Measurements from ENCODE around the gene PACS2.

Gene PACS2

DNA sequence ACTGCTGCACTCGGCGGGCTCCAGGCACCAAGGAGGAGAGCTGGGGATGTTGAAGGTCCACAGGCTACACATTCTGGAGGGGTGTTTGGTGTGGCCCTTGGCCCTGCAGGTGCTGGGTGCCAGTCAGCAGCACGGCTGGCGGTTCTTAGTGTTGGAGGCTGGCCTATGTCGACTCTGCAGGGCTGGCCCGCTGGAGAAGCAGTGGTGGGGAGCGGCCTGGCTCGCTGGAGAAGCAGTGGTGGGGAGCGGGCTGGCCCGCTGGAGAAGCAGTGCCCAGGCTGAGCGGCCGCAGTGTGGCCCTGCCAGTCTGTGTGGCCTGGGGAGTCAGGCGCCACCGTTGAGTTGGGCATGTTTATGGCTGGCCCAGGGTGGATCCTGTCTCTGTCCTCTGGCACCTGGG, 132.4 kb downstream of the PACS2 start:
- no peak for DNase-seq
